Hindlimb muscle (tissue), 1 donor: ENCODE results near the gene TULP1. TPM values are rescaled to one million over a fixed set of nuclear protein-coding genes. Genes with fewer than 3 reads are reported as not detected.
A peak's percentile ranks its signal among the peaks of the same experiment; 100 is the strongest.

Experiments used
- DNase-seq: peaks from one replicate; pipeline ENCODE4 v3.0.0-alpha.2; 2013
- polyA plus RNA-seq: library from polyadenylated mRNA; unstranded; fragments of 120-200 nt; gene quantifications from one replicate; pipeline ENCODE4 v1.2.1, GENCODE V29; 2013; ENCODE audit not compliant: insufficient read length

TULP1 gene
- polyA plus RNA-seq, 1 donor: 1.9 TPM

DNA sequence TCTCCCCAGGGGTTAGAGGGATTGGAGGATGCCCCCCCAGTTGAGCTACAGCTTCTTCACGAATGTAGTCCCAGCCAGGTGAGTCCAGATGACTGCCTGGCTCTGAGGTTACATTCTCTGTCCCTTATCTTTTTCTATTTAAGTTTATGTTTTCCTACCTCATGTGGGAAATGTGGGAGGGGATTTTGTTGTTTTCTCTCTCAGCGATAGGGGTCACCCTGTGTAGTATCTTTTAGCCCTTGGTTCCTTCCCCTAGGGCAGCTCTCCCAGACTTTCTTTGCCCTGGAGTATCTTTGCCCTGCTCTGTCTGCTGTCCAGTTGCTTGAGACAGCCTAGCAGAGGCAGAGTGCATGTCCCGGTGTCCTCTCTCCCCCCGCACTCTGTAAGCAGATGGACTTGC, 54.8 kb downstream of the TULP1 start:
- no peak for DNase-seq

DNA sequence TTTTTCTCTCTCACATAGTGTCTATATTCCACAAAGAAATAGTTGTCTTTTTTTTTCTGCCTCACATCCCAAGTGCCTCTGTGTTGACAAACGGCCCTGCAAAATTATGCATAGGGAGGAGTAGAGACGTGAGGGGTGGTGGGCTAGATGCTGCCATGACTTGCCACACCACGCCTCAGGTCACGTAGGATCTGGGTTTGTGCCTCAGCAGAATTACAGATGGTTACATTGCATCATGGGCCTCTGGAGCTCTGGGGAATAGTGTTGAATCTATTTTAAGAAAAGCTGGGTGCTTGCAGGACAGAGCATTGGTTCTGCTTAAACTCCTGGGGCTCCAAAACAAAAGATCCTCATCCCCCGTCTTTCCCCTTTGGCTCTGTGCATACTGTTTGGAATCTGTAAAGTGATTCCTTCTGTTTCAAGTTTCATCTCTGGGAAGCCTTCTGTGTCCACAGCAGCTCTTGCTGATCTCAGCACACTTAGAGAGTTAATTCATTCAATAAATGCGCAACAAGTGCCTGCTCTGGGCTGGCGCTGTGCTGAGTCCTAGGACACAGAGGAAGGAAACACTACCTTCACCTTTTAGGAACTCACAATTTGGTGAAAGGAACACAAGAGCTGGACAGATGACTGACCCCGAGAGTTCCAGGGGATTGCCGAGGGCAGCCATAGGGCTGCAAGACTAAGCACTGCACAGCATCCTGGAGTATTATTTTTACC, 58.1 kb downstream of the TULP1 start:
- DNase-seq: no peak

DNA sequence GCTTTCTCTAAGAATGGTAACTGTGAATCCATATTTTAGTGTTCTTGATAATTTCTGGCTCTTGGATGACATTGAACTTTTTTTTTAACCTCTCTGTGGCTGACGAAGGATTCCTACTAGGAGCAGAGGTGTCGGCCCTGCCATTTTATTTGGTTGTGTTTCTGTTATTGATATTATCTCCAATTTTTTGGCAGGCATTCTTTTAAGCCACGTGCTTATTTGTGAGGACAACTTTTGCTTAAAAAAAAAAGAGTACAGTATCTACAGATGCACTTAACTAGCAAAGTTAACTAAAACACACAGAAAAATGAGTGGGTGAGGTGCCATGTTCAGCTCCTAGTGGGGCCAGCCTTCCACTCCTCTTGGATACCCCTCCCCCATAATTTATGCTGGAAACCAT, 59.5 kb downstream of the TULP1 start:
- DNase-seq: no peak

GRCh38 chr6:35452183-35453090, 60.3 kb downstream of the TULP1 start, which contains the start of gene FANCE:
TSS of gene FANCE (plus strand) at chr6:35452338. CDS start at chr6:35452546, 208 bp downstream.
- peak; percentile 94 for DNase-seq

DNA sequence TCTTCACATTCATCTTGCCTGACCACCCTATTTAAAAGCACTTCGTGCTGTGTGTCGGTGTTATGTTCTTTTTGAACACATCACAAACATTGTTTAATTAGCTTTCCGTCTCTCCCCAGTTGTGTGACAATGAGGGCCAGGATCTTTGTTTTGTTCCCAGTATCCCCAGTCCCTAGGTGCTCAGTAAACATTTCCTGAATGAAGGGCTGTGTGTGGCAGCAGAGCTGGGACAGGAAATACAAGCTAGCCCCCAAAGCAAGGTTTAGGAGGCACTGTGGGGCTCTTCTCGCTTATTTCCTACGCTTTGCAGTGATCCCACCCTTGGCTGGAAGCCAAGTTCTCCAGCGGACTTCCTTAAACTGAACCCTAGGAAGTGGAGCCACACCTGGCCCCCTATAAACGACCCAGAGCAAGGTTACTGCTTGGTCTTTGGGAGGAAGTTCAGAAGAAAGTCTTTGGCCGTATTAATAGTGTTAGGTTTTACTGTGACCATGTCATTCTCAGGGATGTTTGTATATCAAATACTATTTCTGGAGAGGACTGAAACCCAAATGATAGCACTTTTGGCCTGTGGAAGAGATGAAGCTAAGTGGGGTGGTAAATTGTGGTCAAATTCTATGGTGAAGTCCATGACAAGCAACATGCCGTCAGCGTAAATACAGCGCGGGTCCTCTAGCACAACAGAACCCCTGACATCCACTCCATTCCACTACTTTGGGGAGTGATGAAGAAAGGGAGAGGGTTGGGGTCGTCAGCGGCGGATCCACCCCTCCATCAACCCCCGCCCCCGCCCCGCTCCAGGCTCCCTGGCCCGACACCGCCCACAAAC, 61.1 kb downstream of the TULP1 start:
- DNase-seq: no peak

DNA sequence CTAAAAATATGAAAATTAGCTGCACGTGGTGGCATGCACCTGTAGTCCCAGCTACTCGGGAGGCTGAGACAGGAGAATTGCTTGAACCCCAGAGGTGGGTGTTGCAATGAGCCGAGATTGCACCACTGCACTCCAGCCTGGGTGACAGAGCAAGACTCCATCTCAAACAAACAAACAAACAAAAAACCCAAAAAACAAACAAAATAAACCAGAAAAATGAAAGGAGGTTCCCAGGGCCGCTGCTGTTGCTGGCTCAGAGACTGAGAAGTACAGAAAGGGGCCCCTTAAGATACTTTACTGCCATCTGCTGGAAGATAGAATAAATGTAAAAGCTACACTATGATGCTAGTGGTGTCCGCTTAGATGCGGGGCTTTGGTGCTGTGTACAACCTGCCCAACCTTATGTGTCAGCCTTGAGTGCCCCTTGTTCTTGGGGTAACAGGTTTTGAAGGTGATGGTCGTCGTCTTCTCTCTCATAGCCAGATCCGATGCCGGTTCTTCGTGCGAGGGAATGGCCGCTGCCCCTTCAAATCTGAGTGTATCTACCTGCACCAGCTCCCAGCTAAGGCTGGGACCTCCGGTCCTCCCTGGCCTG, 63.3 kb downstream of the TULP1 start:
- DNase-seq: peak; percentile 66

- DNase-seq: no peak
Observed at GRCh38 chr6:35448191-35448590, 64.5 kb downstream of the TULP1 start.

Other genes starting within 250 kb of the TULP1 start
- 4.5 TPM for gene DEF6, start 215.1 kb downstream of the TULP1 start, polyA plus RNA-seq
- gene PPARD, start 170.3 kb downstream of the TULP1 start, polyA plus RNA-seq: 26.7 TPM
- gene FANCE, start 60.6 kb downstream of the TULP1 start, polyA plus RNA-seq: 27.8 TPM
- 2,463 TPM for gene RPL10A, start 44.5 kb downstream of the TULP1 start, polyA plus RNA-seq
- 74.7 TPM for gene TEAD3, start 15.8 kb downstream of the TULP1 start, polyA plus RNA-seq
- gene FKBP5, start 176.0 kb upstream of the TULP1 start, polyA plus RNA-seq: 14.5 TPM
- 0.67 TPM for gene ARMC12, start 224.1 kb upstream of the TULP1 start, polyA plus RNA-seq